Prostate gland (tissue), 2 donors: ENCODE results near the gene C12orf60.

Source experiments
- CTCF ChIP-seq, 4 experiments: fragments of 200-600 bp in 2 of 4; fragments of 450-650 bp in 2 of 4; sonication (generic) in 2 of 4; IDR thresholded peaks; 1 replicate in 3 of 4; 2 replicates in 1 of 4; pipeline ENCODE4 v1.5.1; 2016 to 2019; ENCODE audit warnings: antibody characterized with exemption in 4 of 4, mild to moderate bottlenecking in 2 of 4, moderate library complexity in 2 of 4
- POLR2A ChIP-seq: fragments of 450-650 bp; IDR thresholded peaks from one replicate; pipeline ENCODE4 v1.6.1; 2016; ENCODE audit warnings: antibody characterized with exemption, mild to moderate bottlenecking
- POLR2AphosphoS5 ChIP-seq: sonication (generic); formaldehyde crosslinking; IDR thresholded peaks from one replicate; pipeline ENCODE4 v1.6.1; 2017; ENCODE audit warnings: antibody characterized with exemption

- TF ChIP-seq CTCF (IDR thresholded peaks at IDR 0.05) (no peak), POLR2A (no peak), POLR2AphosphoS5 (no peak)
Measured at GRCh38 chr12:14803830-14804160, 325 bp downstream of the C12orf60 start.
